MCF 10A (cell line): ENCODE results near the gene FDCSP. TPM values are rescaled to one million over a fixed set of nuclear protein-coding genes. Genes with fewer than 3 reads are reported as not detected.

Source experiments
- BruUV-seq: library from RNA; stranded (reverse); fragments of 400-500 nt; replicated peaks from 2 replicates; lab custom pipeline; 2021; lab: Mats Ljungman, UMichigan
- CTCF ChIA-PET: fragments of 300-600 bp; sonication (Branson Sonifier 250); formaldehyde crosslinking; extraction: SDS; loops from one replicate; lab custom pipeline; 2021; ENCODE audit warnings: antibody characterized with exemption, inconsistent platforms; lab: Yijun Ruan, JAX
- POLR2A ChIA-PET: fragments of 300-600, 350-650 bp; sonication (Branson Sonifier 250); formaldehyde crosslinking; extraction: SDS; loops from one replicate; lab custom pipeline; 2020; ENCODE audit warnings: antibody characterized with exemption, inconsistent platforms; lab: Yijun Ruan, JAX
- DNase-seq: peaks from one replicate; pipeline ENCODE4 v3.0.0-alpha.2; 2018; ENCODE audit not compliant: unreplicated experiment
- H3K27ac Mint-ChIP-seq: one replicate; pipeline ENCODE4 v1.8.0; 2022; ENCODE audit warnings: mild to moderate bottlenecking, low read depth, mixed read lengths; ENCODE audit not compliant: unreplicated experiment
- H3K27me3 Mint-ChIP-seq: one replicate; pipeline ENCODE4 v1.8.0; 2022; ENCODE audit warnings: mixed read lengths; ENCODE audit not compliant: insufficient read depth, unreplicated experiment
- H3K36me3 Mint-ChIP-seq: one replicate; pipeline ENCODE4 v1.8.0; 2022; ENCODE audit warnings: mild to moderate bottlenecking, moderate library complexity, mixed read lengths; ENCODE audit not compliant: insufficient read depth, unreplicated experiment
- H3K4me1 Mint-ChIP-seq: one replicate; pipeline ENCODE4 v1.8.0; 2022; ENCODE audit warnings: mixed read lengths; ENCODE audit not compliant: insufficient read depth, unreplicated experiment
- H3K4me3 Mint-ChIP-seq: one replicate; pipeline ENCODE4 v1.8.0; 2022; ENCODE audit warnings: mild to moderate bottlenecking, moderate library complexity, mixed read lengths; ENCODE audit not compliant: unreplicated experiment
- H3K9me3 Mint-ChIP-seq: one replicate; pipeline ENCODE4 v1.8.0; 2022; ENCODE audit warnings: mixed read lengths; ENCODE audit not compliant: unreplicated experiment
- intact Hi-C: fragments of 100-400 bp; cut with micrococcal nuclease; formaldehyde crosslinking; loops from 2 replicates; pipeline ENCODE4 v1.14.1; 2022
- total RNA-seq: library from RNA; stranded (reverse); gene quantifications from 2 replicates; pipeline ENCODE4 v1.2.3, GENCODE V29; 2022
- TF ChIP-seq, protein P1 (sequence below): fragments of 200-600 bp; IDR thresholded peaks from one replicate; pipeline ENCODE4 v1.8.0; 2022; ENCODE audit warnings: antibody characterized with exemption, mild to moderate bottlenecking; ENCODE audit not compliant: unreplicated experiment

Gene FDCSP
- total RNA-seq, 1 experiment from 2014 or later, result not detected

DNA sequence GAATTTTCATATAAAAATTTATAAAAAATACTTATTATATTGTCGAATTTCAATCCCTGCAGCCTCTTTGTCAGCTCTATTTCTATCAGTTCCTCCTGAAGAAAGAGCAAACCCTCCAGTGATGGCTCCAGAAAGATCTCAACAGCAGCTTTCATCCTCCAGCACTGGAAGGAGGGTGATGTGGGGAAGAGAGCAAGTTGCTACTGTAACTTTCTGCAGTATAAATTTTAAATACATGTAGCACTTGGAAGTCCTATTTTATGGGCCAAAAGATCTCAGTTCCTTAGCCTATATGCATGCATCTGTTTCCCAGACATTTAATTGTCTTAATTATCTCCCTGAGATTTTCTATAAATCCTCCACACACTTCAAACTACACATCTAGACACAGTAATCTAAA, 44.1 kb upstream of the FDCSP start:
- H3K36me3 Mint-ChIP-seq, result no peaks in the 10 kb centered on the region
- H3K4me3 Mint-ChIP-seq, result no peak overlapping the region
- no TSS peak for BruUV-seq
- POLR2A ChIA-PET, result no interaction called here
- H3K4me1 Mint-ChIP-seq, result no peaks in the 10 kb centered on the region
- intact Hi-C loops, result loop anchor here (2.0 to 5.0 kb wide), 2 partner anchors 300 to 377 kb away; no protein-coding TSS in a partner anchor
- H3K9me3 Mint-ChIP-seq, result no peaks in the 10 kb centered on the region
- TF ChIP-seq, protein P1, sequence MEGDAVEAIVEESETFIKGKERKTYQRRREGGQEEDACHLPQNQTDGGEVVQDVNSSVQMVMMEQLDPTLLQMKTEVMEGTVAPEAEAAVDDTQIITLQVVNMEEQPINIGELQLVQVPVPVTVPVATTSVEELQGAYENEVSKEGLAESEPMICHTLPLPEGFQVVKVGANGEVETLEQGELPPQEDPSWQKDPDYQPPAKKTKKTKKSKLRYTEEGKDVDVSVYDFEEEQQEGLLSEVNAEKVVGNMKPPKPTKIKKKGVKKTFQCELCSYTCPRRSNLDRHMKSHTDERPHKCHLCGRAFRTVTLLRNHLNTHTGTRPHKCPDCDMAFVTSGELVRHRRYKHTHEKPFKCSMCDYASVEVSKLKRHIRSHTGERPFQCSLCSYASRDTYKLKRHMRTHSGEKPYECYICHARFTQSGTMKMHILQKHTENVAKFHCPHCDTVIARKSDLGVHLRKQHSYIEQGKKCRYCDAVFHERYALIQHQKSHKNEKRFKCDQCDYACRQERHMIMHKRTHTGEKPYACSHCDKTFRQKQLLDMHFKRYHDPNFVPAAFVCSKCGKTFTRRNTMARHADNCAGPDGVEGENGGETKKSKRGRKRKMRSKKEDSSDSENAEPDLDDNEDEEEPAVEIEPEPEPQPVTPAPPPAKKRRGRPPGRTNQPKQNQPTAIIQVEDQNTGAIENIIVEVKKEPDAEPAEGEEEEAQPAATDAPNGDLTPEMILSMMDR, result no peak
- DNase-seq, result no peak
- CTCF ChIA-PET, result interaction anchor here (0.6 to 2.9 kb wide), 9 partner anchors 10 to 1590 kb away, joined by 3 to 10 read pairs (median 3); no protein-coding TSS in a partner anchor
- no peak overlapping the region for H3K27ac Mint-ChIP-seq
- peaks cover 90% of the 10 kb centered on the region for H3K27me3 Mint-ChIP-seq

DNA sequence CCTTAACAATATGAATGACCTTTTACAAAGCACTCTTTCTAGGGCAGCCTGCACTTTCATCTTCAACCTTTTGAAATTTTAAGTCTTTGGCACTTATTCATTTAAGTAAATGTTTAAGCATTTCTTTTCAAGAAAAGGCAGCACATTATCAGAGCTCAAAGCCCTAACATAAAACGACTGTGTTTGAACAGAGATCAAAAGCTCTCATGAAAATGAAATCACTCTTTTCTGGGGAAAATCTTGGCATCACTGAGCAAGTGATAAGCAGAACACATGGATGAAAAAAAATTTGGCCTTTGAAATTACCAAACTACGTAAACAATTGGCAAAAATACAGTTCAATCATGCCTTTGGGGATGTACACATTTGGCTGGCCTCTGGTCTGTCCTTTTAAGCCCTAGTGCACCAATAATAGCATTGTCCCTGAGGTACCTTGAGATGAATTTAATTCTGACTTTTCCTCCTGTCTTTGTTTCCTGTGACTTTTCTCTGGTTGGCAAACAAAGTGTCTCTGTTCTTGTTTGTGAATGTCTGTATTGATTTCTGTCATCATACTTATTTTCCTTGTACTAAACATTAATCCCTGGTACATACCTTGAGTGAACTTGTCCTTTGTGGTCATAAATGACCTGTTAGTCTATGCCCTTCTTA, 43.3 kb upstream of the FDCSP start:
- POLR2A ChIA-PET, result no interaction called here
- no peaks in the 10 kb centered on the region for H3K4me1 Mint-ChIP-seq
- peaks cover 90% of the 10 kb centered on the region for H3K27me3 Mint-ChIP-seq
- CTCF ChIA-PET, result interaction anchor here (0.5 to 2.9 kb wide), 28 partner anchors 8 to 1590 kb away, joined by 3 to 15 read pairs (median 4); no protein-coding TSS in a partner anchor
- no TSS peak for BruUV-seq
- no peak overlapping the region for H3K4me3 Mint-ChIP-seq
- TF ChIP-seq, protein P1, result no peak
- intact Hi-C loops, result loop anchor here (1.0 to 5.0 kb wide), 5 partner anchors 286 to 493 kb away; no protein-coding TSS in a partner anchor
- no peak for DNase-seq
- H3K9me3 Mint-ChIP-seq, result no peaks in the 10 kb centered on the region
- no peaks in the 10 kb centered on the region for H3K36me3 Mint-ChIP-seq
- H3K27ac Mint-ChIP-seq, result no peak overlapping the region

DNA sequence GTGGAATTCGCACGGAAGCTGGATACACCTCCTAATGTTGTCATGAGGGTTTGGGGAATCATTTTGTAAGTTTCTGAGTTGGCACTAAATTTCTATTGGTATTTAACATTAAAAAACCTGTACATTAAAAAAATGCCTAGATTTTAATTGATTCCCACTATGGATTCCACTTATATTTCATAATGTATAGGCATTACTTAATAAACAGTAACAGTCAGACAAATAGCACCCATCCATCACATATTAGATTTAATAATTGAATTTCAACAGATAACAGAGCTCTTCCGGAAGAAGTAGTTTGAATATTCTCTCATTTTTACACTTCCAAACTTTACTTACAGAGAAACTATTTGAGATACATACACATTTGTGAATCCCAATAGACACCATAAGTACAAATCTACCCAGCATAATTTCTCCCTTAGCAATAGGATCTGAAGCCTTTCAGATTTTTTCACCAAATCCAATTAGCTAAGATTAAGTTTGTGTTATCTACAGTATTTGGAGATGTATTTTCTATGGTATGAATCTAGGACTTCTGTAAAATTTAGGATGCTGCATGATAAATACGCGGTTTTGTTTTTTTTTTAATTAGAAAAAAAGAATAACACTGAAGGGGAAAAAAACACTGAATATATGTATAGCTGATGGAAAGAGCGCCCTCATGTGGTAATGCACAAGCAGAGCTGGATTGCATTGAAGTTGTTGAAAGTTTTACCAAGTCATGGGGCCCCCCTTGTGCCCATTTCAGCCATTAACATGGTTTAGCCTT, 42.6 kb upstream of the FDCSP start:
- Mint-ChIP-seq H3K27me3 (peaks cover 90% of the 10 kb centered on the region), H3K4me3 (no peak overlapping the region), H3K4me1 (no peaks in the 10 kb centered on the region), H3K27ac (no peak overlapping the region), H3K9me3 (no peaks in the 10 kb centered on the region), H3K36me3 (no peaks in the 10 kb centered on the region)
- DNase-seq, result peak; percentile 62
- POLR2A ChIA-PET, result interaction anchor here (0.6 kb wide), 1 partner anchor 36 kb away, joined by 5 read pairs; no protein-coding TSS in a partner anchor
- no TSS peak for BruUV-seq
- CTCF ChIA-PET, result interaction anchor here (0.5 to 2.9 kb wide), 35 partner anchors 9 to 529 kb away, joined by 3 to 15 read pairs (median 5); no protein-coding TSS in a partner anchor
- TF ChIP-seq, protein P1, result peak; percentile 54
- intact Hi-C loops, result loop anchor here (1.0 to 5.0 kb wide), 5 partner anchors 287 to 494 kb away; no protein-coding TSS in a partner anchor

DNA sequence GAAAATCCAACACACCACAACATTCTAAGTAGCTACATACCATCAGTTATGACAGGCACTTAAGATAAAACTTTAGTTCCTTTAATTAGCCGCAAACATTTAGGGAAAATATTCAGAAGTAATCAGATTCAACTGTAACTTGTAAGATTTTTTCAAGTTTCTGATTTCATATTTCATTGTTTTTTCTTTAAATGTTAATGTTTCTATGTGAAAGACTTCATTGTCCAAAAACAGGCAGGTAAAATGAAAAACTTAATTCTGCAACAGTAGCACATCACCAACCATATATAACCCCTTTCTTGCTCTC, 42.0 kb upstream of the FDCSP start:
- ChIA-PET POLR2A (no interaction called here), CTCF (interaction anchor here (0.5 to 2.9 kb wide), 24 partner anchors 10 to 1357 kb away, joined by 3 to 15 read pairs (median 5); no protein-coding TSS in a partner anchor)
- intact Hi-C loops, result loop anchor here (1.0 to 5.0 kb wide), 5 partner anchors 288 to 495 kb away; no protein-coding TSS in a partner anchor
- BruUV-seq, result no TSS peak
- no peak for DNase-seq
- Mint-ChIP-seq H3K4me1 (no peaks in the 10 kb centered on the region), H3K27ac (no peak overlapping the region), H3K9me3 (no peaks in the 10 kb centered on the region), H3K36me3 (no peaks in the 10 kb centered on the region), H3K27me3 (peaks cover 90% of the 10 kb centered on the region), H3K4me3 (no peak overlapping the region)
- TF ChIP-seq, protein P1, result peak; percentile 22
